ENCODE data around the gene FZD4. TPM values are rescaled to one million over a fixed set of nuclear protein-coding genes. Genes with fewer than 3 reads are reported as not detected.
A peak's percentile ranks its signal among the peaks of the same experiment; 100 is the strongest.
"Not testable (repeated sequence)": the region's sequence is repeated elsewhere in the genome, so short reads cannot be mapped to it uniquely, and the experiment has no call there.

Gene FZD4
- 12.7 and 16.2 TPM in 2 replicates for total RNA-seq

- H3K27me3 ChIP-seq (ENCODE audit: insufficient read depth, low read length) = peaks cover 8% of the 10 kb centered on the region
- peak within 1 kb of the TSS; percentile 97 for H2AFZ ChIP-seq (ENCODE audit: low read length)
- no peak for TF ChIP-seq CTCF (IDR thresholded peaks at IDR 0.05; ENCODE audit: extremely low read depth, low read depth, low read length)
- H3K27ac ChIP-seq (ENCODE audit: low read depth, low read length) = no peak within 1 kb of the TSS
- H3K4me3 ChIP-seq (ENCODE audit: insufficient read depth, low read length) = peak within 1 kb of the TSS; percentile 85
- H3K36me3 ChIP-seq (ENCODE audit: insufficient read depth, low read length) = peaks cover 6% of the 10 kb centered on the region
- peaks cover 11% of the 10 kb centered on the region for H3K79me2 ChIP-seq (ENCODE audit: insufficient read depth, low read length)
- H3K4me1 ChIP-seq (ENCODE audit: insufficient read depth, low read length) = peaks cover 27% of the 10 kb centered on the region
- DNase-seq (ENCODE audit: insufficient read length, low spot score, missing footprints) = peak; percentile 98
- H3K9me3 ChIP-seq (ENCODE audit: low read depth, low read length) = no peaks in the 10 kb centered on the region
- no peaks in the 10 kb centered on the region for H4K20me1 ChIP-seq (ENCODE audit: insufficient read depth, low read length)
- H3K4me2 ChIP-seq (ENCODE audit: insufficient read depth, low read length) = peak within 1 kb of the TSS; percentile 98
These were observed at the start of gene FZD4 for GRCh38 chr11:86955361-86956120. FZD4 (minus strand) TSS chr11:86955395; CDS start chr11:86955085, 310 bp downstream.

- not testable (repeated sequence) for H3K4me2 ChIP-seq (ENCODE audit: insufficient read depth, low read length); H3K4me3 ChIP-seq (ENCODE audit: insufficient read depth, low read length); H3K36me3 ChIP-seq (ENCODE audit: insufficient read depth, low read length); H3K79me2 ChIP-seq (ENCODE audit: insufficient read depth, low read length); H3K27ac ChIP-seq (ENCODE audit: low read depth, low read length); DNase-seq (ENCODE audit: insufficient read length, low spot score, missing footprints); H3K27me3 ChIP-seq (ENCODE audit: insufficient read depth, low read length); H3K4me1 ChIP-seq (ENCODE audit: insufficient read depth, low read length); H2AFZ ChIP-seq (ENCODE audit: low read length); H3K9me3 ChIP-seq (ENCODE audit: low read depth, low read length); H4K20me1 ChIP-seq (ENCODE audit: insufficient read depth, low read length)
These were observed 49.1 kb upstream of the FZD4 start for GRCh38 chr11:87004281-87004680.

GRCh38 chr11:87002918-87003317 is 47.7 kb upstream of the FZD4 start:
- no peak for TF ChIP-seq CTCF (IDR thresholded peaks at IDR 0.05; ENCODE audit: extremely low read depth, low read depth, low read length)
- H3K27ac ChIP-seq (ENCODE audit: low read depth, low read length) = no peak overlapping the region
- H4K20me1 ChIP-seq (ENCODE audit: insufficient read depth, low read length) = no peaks in the 10 kb centered on the region
- no peak overlapping the region for H2AFZ ChIP-seq (ENCODE audit: low read length)
- H3K36me3 ChIP-seq (ENCODE audit: insufficient read depth, low read length) = no peaks in the 10 kb centered on the region
- H3K4me3 ChIP-seq (ENCODE audit: insufficient read depth, low read length) = no peak overlapping the region
- H3K4me2 ChIP-seq (ENCODE audit: insufficient read depth, low read length) = no peak overlapping the region
- H3K27me3 ChIP-seq (ENCODE audit: insufficient read depth, low read length) = no peaks in the 10 kb centered on the region
- peaks cover 3% of the 10 kb centered on the region for H3K4me1 ChIP-seq (ENCODE audit: insufficient read depth, low read length)
- peak; percentile 11 for DNase-seq (ENCODE audit: insufficient read length, low spot score, missing footprints)
- no peaks in the 10 kb centered on the region for H3K9me3 ChIP-seq (ENCODE audit: low read depth, low read length)
- H3K79me2 ChIP-seq (ENCODE audit: insufficient read depth, low read length) = no peaks in the 10 kb centered on the region

- H2AFZ ChIP-seq (ENCODE audit: low read length) = no peak overlapping the region
- H3K9me3 ChIP-seq (ENCODE audit: low read depth, low read length) = no peaks in the 10 kb centered on the region
- H4K20me1 ChIP-seq (ENCODE audit: insufficient read depth, low read length) = no peaks in the 10 kb centered on the region
- no peak overlapping the region for H3K27ac ChIP-seq (ENCODE audit: low read depth, low read length)
- no peak for TF ChIP-seq CTCF (IDR thresholded peaks at IDR 0.05; ENCODE audit: extremely low read depth, low read depth, low read length)
- H3K27me3 ChIP-seq (ENCODE audit: insufficient read depth, low read length) = no peaks in the 10 kb centered on the region
- DNase-seq (ENCODE audit: insufficient read length, low spot score, missing footprints) = peak; percentile 47
- no peaks in the 10 kb centered on the region for H3K79me2 ChIP-seq (ENCODE audit: insufficient read depth, low read length)
- H3K4me1 ChIP-seq (ENCODE audit: insufficient read depth, low read length) = no peaks in the 10 kb centered on the region
- H3K4me2 ChIP-seq (ENCODE audit: insufficient read depth, low read length) = no peak overlapping the region
- no peaks in the 10 kb centered on the region for H3K36me3 ChIP-seq (ENCODE audit: insufficient read depth, low read length)
- H3K4me3 ChIP-seq (ENCODE audit: insufficient read depth, low read length) = no peak overlapping the region
These were observed 44.9 kb upstream of the FZD4 start for GRCh38 chr11:86999859-87000753.

All from osteoblast (primary cell).